Measurements from ENCODE around the gene ACIN1. TPM values are rescaled to one million over a fixed set of nuclear protein-coding genes. Genes with fewer than 3 reads are reported as not detected.

Gene ACIN1
- total RNA-seq, 2 experiments from 2014 or later: 132 to 139 TPM

- H3K27ac Mint-ChIP-seq: no peak overlapping the region
- no peak for ATAC-seq
- no peaks in the 10 kb centered on the region for H3K9me3 Mint-ChIP-seq
- H3K4me3 Mint-ChIP-seq: no peak overlapping the region
- no peak for TF ChIP-seq CTCF (IDR thresholded peaks at IDR 0.05)
- intact Hi-C loops (cut with micrococcal nuclease): loop anchor here (2.0 kb wide), 1 partner anchor 54 kb away; the partner anchor contains the start of gene SLC7A8
- no peaks in the 10 kb centered on the region for H3K4me1 Mint-ChIP-seq (ENCODE audit: low read depth)
- ChIA-PET POLR2A (interaction anchor here (1.2 kb wide), 1 partner anchor 9 kb away, joined by 3 read pairs; no protein-coding TSS in a partner anchor), CTCF (interaction anchor here (1.1 to 13.3 kb wide), 5 partner anchors 8 to 74 kb away, joined by 3 to 290 read pairs (median 5); partner anchors contain the start of gene SLC7A8)
- DNase-seq: no peak
- H3K36me3 Mint-ChIP-seq (ENCODE audit: low read depth): no peaks in the 10 kb centered on the region
- H3K27me3 Mint-ChIP-seq: no peaks in the 10 kb centered on the region
Observed at GRCh38 chr14:23128969-23129758, 34.2 kb upstream of the ACIN1 start.

GRCh38 chr14:23127861-23128260 is 32.9 kb upstream of the ACIN1 start:
- ChIA-PET CTCF (interaction anchor here (13.3 kb wide), 1 partner anchor 58 kb away, joined by 290 read pairs; the partner anchor contains the start of gene SLC7A8), POLR2A (no interaction called here)
- DNase-seq: no peak
- TF ChIP-seq CTCF (IDR thresholded peaks at IDR 0.05): no peak
- no peak overlapping the region for H3K27ac Mint-ChIP-seq
- no peaks in the 10 kb centered on the region for H3K27me3 Mint-ChIP-seq
- no peaks in the 10 kb centered on the region for H3K9me3 Mint-ChIP-seq
- no peak for ATAC-seq
- H3K4me1 Mint-ChIP-seq (ENCODE audit: low read depth): no peaks in the 10 kb centered on the region
- no peaks in the 10 kb centered on the region for H3K36me3 Mint-ChIP-seq (ENCODE audit: low read depth)
- intact Hi-C loops (cut with micrococcal nuclease): loop anchor here (2.0 kb wide), 1 partner anchor 55 kb away; the partner anchor contains the start of gene SLC7A8
- no peak overlapping the region for H3K4me3 Mint-ChIP-seq

- DNase-seq (no peak), ATAC-seq (no peak)
- Mint-ChIP-seq H3K4me1 (ENCODE audit: low read depth) (no peaks in the 10 kb centered on the region), H3K36me3 (ENCODE audit: low read depth) (no peaks in the 10 kb centered on the region), H3K27ac (no peak overlapping the region), H3K27me3 (no peaks in the 10 kb centered on the region), H3K9me3 (no peaks in the 10 kb centered on the region), H3K4me3 (no peak overlapping the region)
- no peak for TF ChIP-seq CTCF (IDR thresholded peaks at IDR 0.05)
- intact Hi-C loops (cut with micrococcal nuclease): no loop called here
- CTCF ChIA-PET: interaction anchor here (1.5 to 13.3 kb wide), 2 partner anchors 58 to 59 kb away, joined by 4 to 290 read pairs; partner anchors contain the start of gene SLC7A8
- POLR2A ChIA-PET: no interaction called here
Observed at GRCh38 chr14:23126548-23127278, 31.8 kb upstream of the ACIN1 start.

- DNase-seq (no peak), ATAC-seq (no peak)
- ChIA-PET CTCF (interaction anchor here (1.5 to 13.3 kb wide), 2 partner anchors 57 to 60 kb away, joined by 4 to 290 read pairs; partner anchors contain the start of gene SLC7A8), POLR2A (no interaction called here)
- peaks cover 6% of the 10 kb centered on the region for H3K4me1 Mint-ChIP-seq (ENCODE audit: low read depth)
- no peaks in the 10 kb centered on the region for H3K27me3 Mint-ChIP-seq
- H3K27ac Mint-ChIP-seq: no peak overlapping the region
- no peaks in the 10 kb centered on the region for H3K9me3 Mint-ChIP-seq
- intact Hi-C loops (cut with micrococcal nuclease): no loop called here
- TF ChIP-seq CTCF (IDR thresholded peaks at IDR 0.05): no peak
- no peak overlapping the region for H3K4me3 Mint-ChIP-seq
- H3K36me3 Mint-ChIP-seq (ENCODE audit: low read depth): no peaks in the 10 kb centered on the region
Observed at GRCh38 chr14:23125933-23126524, 31.1 kb upstream of the ACIN1 start.

Data from activated CD8-positive, alpha-beta T cell treated with anti-CD3 and anti-CD28 coated beads for 36 hours (primary cell).